Measurements from ENCODE around the gene NELL1. TPM values are rescaled to one million over a fixed set of nuclear protein-coding genes. Genes with fewer than 3 reads are reported as not detected.

Gene NELL1
- not detected in 2 replicates for total RNA-seq (2014; rRNA removed; shearing (Covaris generic))
- not detected in 2 replicates for polyA plus RNA-seq (2016; fragmentation: Nextera tagmentation; extraction: Ambion mirVana)

- H3K36me3 ChIP-seq (ENCODE audit: low read depth) = no peaks in the 10 kb centered on the region
- no peak within 1 kb of the TSS for H2AFZ ChIP-seq
- H3K9ac ChIP-seq = no peak within 1 kb of the TSS
- H3K4me3 ChIP-seq = no peak within 1 kb of the TSS
- H3K27me3 ChIP-seq (replicated peaks; ENCODE audit: insufficient read depth) = peaks cover 45% of the 10 kb centered on the region
- no peaks in the 10 kb centered on the region for H3K9me2 ChIP-seq (ENCODE audit: insufficient read depth)
- H3K79me2 ChIP-seq (ENCODE audit: insufficient read depth) = no peaks in the 10 kb centered on the region
- no peaks in the 10 kb centered on the region for H3K4me1 ChIP-seq (ENCODE audit: insufficient read depth)
- WGBS, 2 experiments (ENCODE audit: low coverage in 1 of 2, low lambda C conversion rate in 2 of 2, missing lambda C conversion rate in 2 of 2) = 4 to 5% methylated on average over 70 to 79 of the region's 93 CpGs
- H3F3A ChIP-seq (ENCODE audit: insufficient read depth) = no peaks in the 10 kb centered on the region
- H4K20me1 ChIP-seq (ENCODE audit: insufficient read depth) = no peaks in the 10 kb centered on the region
- no peak within 1 kb of the TSS for H3K27ac ChIP-seq
- in situ Hi-C loops (cut with MboI) = no loop called here
- no peak within 1 kb of the TSS for H3K4me2 ChIP-seq (ENCODE audit: unreplicated experiment)
- H3K9me3 ChIP-seq (ENCODE audit: low read depth) = no peaks in the 10 kb centered on the region
- DNase-seq = no peak
- TF ChIP-seq EZH2phosphoT487 (IDR thresholded peaks at IDR 0.05; ENCODE audit: insufficient read depth, low read depth) (no peak), EZH2 (IDR thresholded peaks at IDR 0.05; ENCODE audit: insufficient read depth, poor library complexity, severe bottlenecking) (peak; percentile 68)
These were observed at the start of gene NELL1 for GRCh38 chr11:20668844-20669819. NELL1 (plus strand) TSS chr11:20669586.

GRCh38 chr11:20620988-20621387, 48.4 kb upstream of the NELL1 start:
- WGBS, 2 experiments (ENCODE audit: low coverage in 1 of 2, low lambda C conversion rate in 2 of 2, missing lambda C conversion rate in 2 of 2) = 23 to 29% methylated on average over 2 of the region's 2 CpGs
- Histone ChIP-seq H2AFZ (no peak overlapping the region), H3K27ac (no peak overlapping the region), H3K4me1 (ENCODE audit: insufficient read depth) (no peaks in the 10 kb centered on the region), H3K36me3 (ENCODE audit: low read depth) (no peaks in the 10 kb centered on the region), H3K9ac (no peak overlapping the region), H3F3A (ENCODE audit: insufficient read depth) (no peaks in the 10 kb centered on the region), H3K9me3 (ENCODE audit: low read depth) (no peaks in the 10 kb centered on the region), H3K4me2 (ENCODE audit: unreplicated experiment) (no peak overlapping the region), H3K9me2 (ENCODE audit: insufficient read depth) (no peaks in the 10 kb centered on the region), H3K4me3 (no peak overlapping the region), H3K79me2 (ENCODE audit: insufficient read depth) (no peaks in the 10 kb centered on the region), H4K20me1 (ENCODE audit: insufficient read depth) (no peaks in the 10 kb centered on the region), H3K27me3 (replicated peaks; ENCODE audit: insufficient read depth) (no peaks in the 10 kb centered on the region; the same call in 1 of the 2 replicates)
- TF ChIP-seq EZH2phosphoT487 (IDR thresholded peaks at IDR 0.05; ENCODE audit: insufficient read depth, low read depth) = no peak
- in situ Hi-C loops (cut with MboI) = no loop called here
- DNase-seq = no peak

- WGBS, 2 experiments (ENCODE audit: low coverage in 1 of 2, low lambda C conversion rate in 2 of 2, missing lambda C conversion rate in 2 of 2) = 20 to 21% methylated on average over 6 of the region's 6 CpGs
- in situ Hi-C loops (cut with MboI) = no loop called here
These were observed 47.7 kb upstream of the NELL1 start for GRCh38 chr11:20621679-20622078.

GRCh38 chr11:20623252-20623651, 46.1 kb upstream of the NELL1 start:
- Histone ChIP-seq H3F3A (ENCODE audit: insufficient read depth) (no peaks in the 10 kb centered on the region), H3K27ac (no peak overlapping the region), H3K79me2 (ENCODE audit: insufficient read depth) (no peaks in the 10 kb centered on the region), H3K9me3 (ENCODE audit: low read depth) (no peaks in the 10 kb centered on the region), H3K36me3 (ENCODE audit: low read depth) (no peaks in the 10 kb centered on the region), H3K9me2 (ENCODE audit: insufficient read depth) (no peaks in the 10 kb centered on the region), H3K4me1 (ENCODE audit: insufficient read depth) (no peaks in the 10 kb centered on the region), H4K20me1 (ENCODE audit: insufficient read depth) (no peaks in the 10 kb centered on the region), H3K4me2 (ENCODE audit: unreplicated experiment) (no peak overlapping the region), H3K4me3 (no peak overlapping the region), H3K9ac (no peak overlapping the region), H2AFZ (no peak overlapping the region), H3K27me3 (replicated peaks; ENCODE audit: insufficient read depth) (0 out of 2 replicates have a peak, but pooled peaks cover 5% of the 10 kb centered on the region)
- in situ Hi-C loops (cut with MboI) = no loop called here
- WGBS, 2 experiments (ENCODE audit: low coverage in 1 of 2, low lambda C conversion rate in 2 of 2, missing lambda C conversion rate in 2 of 2) = 22 to 24% methylated on average over 4 of the region's 4 CpGs
- DNase-seq = no peak
- TF ChIP-seq EZH2 (IDR thresholded peaks at IDR 0.05; ENCODE audit: insufficient read depth, poor library complexity, severe bottlenecking) = no peak
- TF ChIP-seq EZH2phosphoT487 (IDR thresholded peaks at IDR 0.05; ENCODE audit: insufficient read depth, low read depth) = no peak

More at GRCh38 chr11:20621679-20622078, 47.7 kb upstream of the NELL1 start:
- DNase-seq = no peak
- no peak overlapping the region for H2AFZ ChIP-seq
- no peaks in the 10 kb centered on the region for H3K9me3 ChIP-seq (ENCODE audit: low read depth)
- H3K4me3 ChIP-seq = no peak overlapping the region
- H3K9ac ChIP-seq = no peak overlapping the region
- no peaks in the 10 kb centered on the region for H3K36me3 ChIP-seq (ENCODE audit: low read depth)
- H3K27ac ChIP-seq = no peak overlapping the region
- H3K79me2 ChIP-seq (ENCODE audit: insufficient read depth) = no peaks in the 10 kb centered on the region
- H3K4me1 ChIP-seq (ENCODE audit: insufficient read depth) = no peaks in the 10 kb centered on the region
- no peaks in the 10 kb centered on the region; the same call in 1 of the 2 replicates for H3K27me3 ChIP-seq (replicated peaks; ENCODE audit: insufficient read depth)
- TF ChIP-seq EZH2 (IDR thresholded peaks at IDR 0.05; ENCODE audit: insufficient read depth, poor library complexity, severe bottlenecking) = no peak
- no peak for TF ChIP-seq EZH2phosphoT487 (IDR thresholded peaks at IDR 0.05; ENCODE audit: insufficient read depth, low read depth)
- H3F3A ChIP-seq (ENCODE audit: insufficient read depth) = no peaks in the 10 kb centered on the region
- H3K9me2 ChIP-seq (ENCODE audit: insufficient read depth) = no peaks in the 10 kb centered on the region
- H3K4me2 ChIP-seq (ENCODE audit: unreplicated experiment) = no peak overlapping the region
- H4K20me1 ChIP-seq (ENCODE audit: insufficient read depth) = no peaks in the 10 kb centered on the region
